ENCODE data around the gene APOBEC2. TPM values are rescaled to one million over a fixed set of nuclear protein-coding genes. Genes with fewer than 3 reads are reported as not detected.

The APOBEC2 gene
- total and polyA plus RNA-seq, 2 donors from 2014 or later, result not detected

GRCh38 chr6:41056768-41057490, 3.9 kb downstream of the APOBEC2 start:
- H3K4me3 ChIP-seq (ENCODE audit: low read length in 3 of 3), result no peak overlapping the region
- intact Hi-C loops (cut with DNase I), result no loop called here
- no peaks in the 10 kb centered on the region for H3K9me3 ChIP-seq (ENCODE audit: control insufficient read depth in 2 of 3, insufficient read depth in 1 of 3, low read length in 3 of 3)
- H3K27me3 ChIP-seq (ENCODE audit: control insufficient read depth, insufficient read depth, low read length), result no peaks in the 10 kb centered on the region
- DNase-seq (no peak), FAIRE-seq (no peak)
- H3K27ac ChIP-seq (ENCODE audit: low read depth in 2 of 2, low read length in 2 of 2), result peak overlapping the region; percentile 14 to 34
- H3K36me3 ChIP-seq (ENCODE audit: control insufficient read depth in 2 of 3, insufficient read depth in 3 of 3, low read length in 3 of 3), result no peaks in the 10 kb centered on the region
- peaks cover 0 to 14% (median 4%) of the 10 kb centered on the region in 3 donors for H3K4me1 ChIP-seq (ENCODE audit: control insufficient read depth in 2 of 3, insufficient read depth in 2 of 3, low read depth in 1 of 3, low read length in 3 of 3)
- no peak overlapping the region for H3K9ac ChIP-seq (ENCODE audit: low read length in 3 of 3)
- no peak for TF ChIP-seq CTCF (IDR thresholded peaks at IDR 0.05; ENCODE audit: borderline replicate concordance, extremely low read depth, insufficient read depth)

- DNase-seq, result no peak
- Histone ChIP-seq H3K36me3 (ENCODE audit: control insufficient read depth in 2 of 3, insufficient read depth in 3 of 3, low read length in 3 of 3) (no peaks in the 10 kb centered on the region), H3K4me3 (ENCODE audit: low read length in 3 of 3) (no peak overlapping the region), H3K27ac (ENCODE audit: low read depth in 2 of 2, low read length in 2 of 2) (peak overlapping the region; percentile 1 to 34), H3K9ac (ENCODE audit: low read length in 3 of 3) (no peak overlapping the region), H3K9me3 (ENCODE audit: control insufficient read depth in 2 of 3, insufficient read depth in 1 of 3, low read length in 3 of 3) (no peaks in the 10 kb centered on the region), H3K4me1 (ENCODE audit: control insufficient read depth in 2 of 3, insufficient read depth in 2 of 3, low read depth in 1 of 3, low read length in 3 of 3) (peaks cover 0 to 14% (median 4%) of the 10 kb centered on the region in 3 donors), H3K27me3 (ENCODE audit: control insufficient read depth, insufficient read depth, low read length) (no peaks in the 10 kb centered on the region)
- FAIRE-seq, result no peak
- intact Hi-C loops (cut with DNase I), result no loop called here
- TF ChIP-seq CTCF (IDR thresholded peaks at IDR 0.05; ENCODE audit: borderline replicate concordance, extremely low read depth, insufficient read depth), result no peak
Measured at GRCh38 chr6:41058783-41059181, 5.8 kb downstream of the APOBEC2 start.

- H3K4me1 ChIP-seq (ENCODE audit: control insufficient read depth in 2 of 3, insufficient read depth in 2 of 3, low read depth in 1 of 3, low read length in 3 of 3), result peaks cover 0 to 22% (median 9%) of the 10 kb centered on the region in 3 donors
- no peak for FAIRE-seq
- no peak for TF ChIP-seq CTCF (IDR thresholded peaks at IDR 0.05; ENCODE audit: borderline replicate concordance, extremely low read depth, insufficient read depth)
- H3K27me3 ChIP-seq (ENCODE audit: control insufficient read depth, insufficient read depth, low read length), result no peaks in the 10 kb centered on the region
- DNase-seq, result no peak
- H3K27ac ChIP-seq (ENCODE audit: low read depth in 2 of 2, low read length in 2 of 2), result no peak overlapping the region
- no peak overlapping the region for H3K9ac ChIP-seq (ENCODE audit: low read length in 3 of 3)
- intact Hi-C loops (cut with DNase I), result no loop called here
- no peaks in the 10 kb centered on the region for H3K9me3 ChIP-seq (ENCODE audit: control insufficient read depth in 2 of 3, insufficient read depth in 1 of 3, low read length in 3 of 3)
- H3K36me3 ChIP-seq (ENCODE audit: control insufficient read depth in 2 of 3, insufficient read depth in 3 of 3, low read length in 3 of 3), result no peaks in the 10 kb centered on the region
- no peak overlapping the region for H3K4me3 ChIP-seq (ENCODE audit: low read length in 3 of 3)
Measured at GRCh38 chr6:41059556-41059955, 6.6 kb downstream of the APOBEC2 start.

Measured in kidney (tissue), 14 donors.